BE2C (cell line): ENCODE data around the gene PRSS21.

ENCODE experiments used
- DNase-seq: peaks from one replicate; pipeline ENCODE4 v3.0.0-alpha.2; 2020
- H3K27me3 ChIP-seq: fragments of 250-450 bp; sonication (Bioruptor Pico); 2 replicates; pipeline ENCODE4 v1.5.1; 2020; ENCODE audit warnings: mild to moderate bottlenecking
- H3K36me3 ChIP-seq: fragments of 250-450 bp; sonication (Bioruptor Pico); 2 replicates; pipeline ENCODE4 v1.5.1; 2020; ENCODE audit warnings: mild to moderate bottlenecking
- H3K4me1 ChIP-seq: fragments of 250-450 bp; sonication (Bioruptor Pico); 2 replicates; pipeline ENCODE4 v1.5.1; 2020
- H3K4me3 ChIP-seq: 2 replicates; pipeline ENCODE4 v1.5.1; 2011; ENCODE audit warnings: low read depth, low read length
- H3K9me3 ChIP-seq: fragments of 250-450 bp; sonication (Bioruptor Pico); 2 replicates; pipeline ENCODE4 v1.5.1; 2020
- TF ChIP-seq, protein P1 (sequence below): IDR thresholded peaks from 2 replicates; pipeline ENCODE4 v1.5.1; 2012; ENCODE audit warnings: mild to moderate bottlenecking, low read depth, low read length

PRSS21 gene

GRCh38 chr16:2836646-2837508, 19.8 kb downstream of the PRSS21 start:
- Histone ChIP-seq H3K4me3 (no peak overlapping the region), H3K4me1 (no peaks in the 10 kb centered on the region), H3K9me3 (no peaks in the 10 kb centered on the region), H3K27me3 (no peaks in the 10 kb centered on the region; the same call in 1 of the 2 replicates), H3K36me3 (no peaks in the 10 kb centered on the region)
- TF ChIP-seq, protein P1, sequence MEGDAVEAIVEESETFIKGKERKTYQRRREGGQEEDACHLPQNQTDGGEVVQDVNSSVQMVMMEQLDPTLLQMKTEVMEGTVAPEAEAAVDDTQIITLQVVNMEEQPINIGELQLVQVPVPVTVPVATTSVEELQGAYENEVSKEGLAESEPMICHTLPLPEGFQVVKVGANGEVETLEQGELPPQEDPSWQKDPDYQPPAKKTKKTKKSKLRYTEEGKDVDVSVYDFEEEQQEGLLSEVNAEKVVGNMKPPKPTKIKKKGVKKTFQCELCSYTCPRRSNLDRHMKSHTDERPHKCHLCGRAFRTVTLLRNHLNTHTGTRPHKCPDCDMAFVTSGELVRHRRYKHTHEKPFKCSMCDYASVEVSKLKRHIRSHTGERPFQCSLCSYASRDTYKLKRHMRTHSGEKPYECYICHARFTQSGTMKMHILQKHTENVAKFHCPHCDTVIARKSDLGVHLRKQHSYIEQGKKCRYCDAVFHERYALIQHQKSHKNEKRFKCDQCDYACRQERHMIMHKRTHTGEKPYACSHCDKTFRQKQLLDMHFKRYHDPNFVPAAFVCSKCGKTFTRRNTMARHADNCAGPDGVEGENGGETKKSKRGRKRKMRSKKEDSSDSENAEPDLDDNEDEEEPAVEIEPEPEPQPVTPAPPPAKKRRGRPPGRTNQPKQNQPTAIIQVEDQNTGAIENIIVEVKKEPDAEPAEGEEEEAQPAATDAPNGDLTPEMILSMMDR, result no peak
- DNase-seq, result no peak

DNA sequence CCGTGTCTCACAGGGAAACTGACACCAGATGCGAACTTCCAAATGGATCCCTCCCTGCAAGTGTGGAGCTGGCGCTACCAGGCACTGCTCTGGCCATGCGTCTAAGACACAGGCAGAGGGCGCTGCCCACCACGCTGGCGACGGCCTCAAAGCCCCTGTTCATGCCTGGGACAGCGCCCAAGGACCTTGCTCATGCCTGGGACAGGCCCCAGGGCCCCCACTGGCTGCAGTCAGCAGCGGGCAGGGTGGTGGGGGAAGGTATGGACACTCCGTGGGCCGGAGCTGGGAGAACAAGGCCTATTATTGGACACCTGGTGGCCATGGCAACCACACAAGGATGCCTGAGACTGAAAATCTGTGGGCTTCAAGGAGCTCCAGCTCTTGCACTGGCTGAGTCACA, 21.9 kb downstream of the PRSS21 start:
- no peaks in the 10 kb centered on the region for H3K4me1 ChIP-seq
- DNase-seq, result peak; percentile 85

GRCh38 chr16:2839650-2840450, 22.8 kb downstream of the PRSS21 start:
- Histone ChIP-seq H3K4me3 (no peak overlapping the region), H3K27me3 (no peaks in the 10 kb centered on the region; the same call in 1 of the 2 replicates), H3K36me3 (no peaks in the 10 kb centered on the region), H3K9me3 (peaks cover 3% of the 10 kb centered on the region; the same call in 1 of the 2 replicates), H3K4me1 (no peaks in the 10 kb centered on the region)
- TF ChIP-seq, protein P1, result no peak
- no peak for DNase-seq

More for the DNA sequence above, 21.9 kb downstream of the PRSS21 start:
- H3K27me3 ChIP-seq, result no peaks in the 10 kb centered on the region; the same call in 1 of the 2 replicates
- no peaks in the 10 kb centered on the region for H3K36me3 ChIP-seq
- H3K4me3 ChIP-seq, result no peak overlapping the region
- H3K9me3 ChIP-seq, result peaks cover 3% of the 10 kb centered on the region; the same call in 1 of the 2 replicates
- TF ChIP-seq, protein P1, result peak; percentile 86

GRCh38 chr16:2840914-2841313, 23.9 kb downstream of the PRSS21 start:
- no peak overlapping the region for H3K4me3 ChIP-seq
- H3K9me3 ChIP-seq, result peaks cover 3% of the 10 kb centered on the region; the same call in 1 of the 2 replicates
- no peaks in the 10 kb centered on the region for H3K36me3 ChIP-seq
- no peak for DNase-seq
- no peaks in the 10 kb centered on the region; the same call in 1 of the 2 replicates for H3K27me3 ChIP-seq
- TF ChIP-seq, protein P1, result no peak
- H3K4me1 ChIP-seq, result no peaks in the 10 kb centered on the region

GRCh38 chr16:2841606-2842339, 24.7 kb downstream of the PRSS21 start:
- Histone ChIP-seq H3K4me3 (peak overlapping the region; percentile 54), H3K9me3 (peaks cover 3% of the 10 kb centered on the region; the same call in 1 of the 2 replicates), H3K36me3 (no peaks in the 10 kb centered on the region), H3K27me3 (no peaks in the 10 kb centered on the region), H3K4me1 (no peaks in the 10 kb centered on the region)
- TF ChIP-seq, protein P1, result no peak
- no peak for DNase-seq
